Activated B cell treated with CpG ODN at 0.5 μM for 24 hours (primary cell): Measurements from ENCODE around the gene INTS1. TPM values are rescaled to one million over a fixed set of nuclear protein-coding genes. Genes with fewer than 3 reads are reported as not detected.

Source experiments
- ATAC-seq: fragments of 200-7000 bp; cut with Tn5 transposase; one replicate; pipeline ENCODE4 v1.10.0; 2021; ENCODE audit warnings: low read depth, mild to moderate bottlenecking, moderate library complexity
- CTCF ChIA-PET: fragments of 350-600 bp; sonication (Branson Sonifier 250); formaldehyde crosslinking; loops from one replicate; lab custom pipeline; 2021; ENCODE audit warnings: antibody characterized with exemption; lab: Charles Lee
- POLR2A ChIA-PET: fragments of 350-600 bp; sonication (Branson Sonifier 250); formaldehyde crosslinking; loops from one replicate; lab custom pipeline; 2021; ENCODE audit warnings: antibody characterized with exemption; lab: Charles Lee
- DNase-seq: peaks from one replicate; pipeline ENCODE4 v3.0.0; 2022
- H3K27ac Mint-ChIP-seq: one replicate; pipeline ENCODE4 v1.8.0; 2020; ENCODE audit warnings: mixed read lengths
- H3K27me3 Mint-ChIP-seq: one replicate; pipeline ENCODE4 v1.8.0; 2021; ENCODE audit warnings: mixed read lengths
- H3K36me3 Mint-ChIP-seq: one replicate; pipeline ENCODE4 v1.8.0; 2021; ENCODE audit warnings: low read depth, mixed read lengths
- H3K4me1 Mint-ChIP-seq: one replicate; pipeline ENCODE4 v1.8.0; 2021; ENCODE audit warnings: mixed read lengths
- H3K4me3 Mint-ChIP-seq: one replicate; pipeline ENCODE4 v1.8.0; 2020; ENCODE audit warnings: mild to moderate bottlenecking, mixed read lengths
- H3K9me3 Mint-ChIP-seq: one replicate; pipeline ENCODE4 v1.8.0; 2020; ENCODE audit warnings: mixed read lengths
- intact Hi-C: fragments of 100-400 bp; cut with micrococcal nuclease; formaldehyde crosslinking; loops from one replicate; pipeline ENCODE4 v1.15.1; 2024
- total RNA-seq: library from RNA; stranded (reverse); gene quantifications from 2 replicates; pipeline ENCODE4 v1.2.3, GENCODE V29; 2022
- TF ChIP-seq, protein P1 (sequence below): fragments of 200-600 bp; IDR thresholded peaks from one replicate; pipeline ENCODE4 v1.8.0; 2022; ENCODE audit warnings: antibody characterized with exemption, mild to moderate bottlenecking

Gene INTS1
- total RNA-seq, 1 donor from 2014 or later = 110 TPM

DNA sequence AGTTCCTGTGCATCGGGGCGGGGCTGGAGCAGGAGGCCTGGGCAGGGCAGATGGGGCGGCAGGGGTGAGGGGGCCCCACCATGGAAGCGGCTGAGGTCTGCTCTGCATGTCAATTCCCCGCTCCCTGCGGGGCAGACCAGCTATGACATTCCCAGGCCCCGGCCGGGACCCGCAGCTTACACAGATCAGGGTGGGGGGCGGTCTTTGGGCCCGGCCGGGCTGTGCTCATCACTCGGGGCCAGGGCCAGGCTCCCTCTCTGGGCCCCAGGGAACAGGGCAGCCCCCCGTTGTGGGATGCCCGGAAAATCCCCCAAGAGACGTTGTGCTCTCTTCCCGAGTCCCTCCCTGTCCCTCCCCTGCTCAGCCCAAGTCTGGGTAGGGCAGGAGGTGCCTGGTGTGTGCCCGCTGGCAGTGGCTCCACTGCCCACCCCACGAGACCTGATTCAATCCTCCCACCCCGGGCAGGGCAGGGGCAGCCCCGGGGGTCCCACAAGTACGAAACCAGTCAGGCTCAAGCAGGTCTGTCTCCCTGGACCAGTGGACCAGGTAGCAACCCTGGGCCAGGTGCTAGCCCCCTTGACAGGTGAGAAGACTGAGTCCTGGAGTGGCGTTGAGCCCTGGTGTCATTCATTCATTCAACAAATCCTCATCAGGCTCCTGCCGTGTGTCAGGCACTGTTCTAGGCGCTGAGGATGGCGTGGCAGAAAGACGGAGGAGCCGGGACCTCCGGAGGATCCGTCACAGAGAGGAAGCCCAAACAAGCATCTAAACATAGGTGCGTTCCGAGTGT, 73.9 kb downstream of the INTS1 start:
- peaks cover 3% of the 10 kb centered on the region for H3K4me1 Mint-ChIP-seq
- CTCF ChIA-PET = no interaction called here

DNA sequence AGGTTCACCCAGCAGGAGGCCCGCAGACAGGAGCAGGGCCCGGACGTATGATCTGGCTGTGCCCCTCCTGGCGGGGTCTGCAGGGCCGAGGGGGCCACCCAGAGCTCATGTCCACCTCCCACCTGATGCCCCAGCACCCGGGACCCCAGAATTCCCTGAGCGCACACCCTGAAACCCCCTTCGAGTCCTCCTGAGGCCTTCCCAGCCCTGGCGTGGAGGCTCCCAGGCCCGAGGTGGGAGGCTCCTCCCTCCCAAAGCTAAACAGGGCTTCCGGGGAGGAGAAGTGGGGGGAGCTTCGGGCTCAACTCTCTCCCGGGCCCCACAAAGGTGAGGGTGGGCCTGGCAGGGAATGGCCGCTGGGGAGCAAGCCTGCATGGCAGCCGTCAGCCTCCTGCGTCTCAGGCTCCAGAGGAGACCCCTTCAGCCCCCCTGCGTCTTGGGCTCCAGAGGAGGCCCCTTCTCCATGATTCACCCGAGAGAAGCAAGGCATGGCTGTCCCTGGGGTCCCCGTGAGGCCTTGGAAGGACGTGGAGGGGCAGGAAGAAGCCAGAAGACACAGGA, 75.2 kb downstream of the INTS1 start:
- H3K9me3 Mint-ChIP-seq = peaks cover 2% of the 10 kb centered on the region
- H3K4me1 Mint-ChIP-seq = peaks cover 3% of the 10 kb centered on the region
- ChIA-PET POLR2A (no interaction called here), CTCF (no interaction called here)
- peaks cover 6% of the 10 kb centered on the region for H3K27me3 Mint-ChIP-seq
- H3K4me3 Mint-ChIP-seq = no peak overlapping the region
- ATAC-seq = no peak
- intact Hi-C loops = no loop called here
- no peak for DNase-seq
- H3K36me3 Mint-ChIP-seq = no peaks in the 10 kb centered on the region
- TF ChIP-seq, protein P1, sequence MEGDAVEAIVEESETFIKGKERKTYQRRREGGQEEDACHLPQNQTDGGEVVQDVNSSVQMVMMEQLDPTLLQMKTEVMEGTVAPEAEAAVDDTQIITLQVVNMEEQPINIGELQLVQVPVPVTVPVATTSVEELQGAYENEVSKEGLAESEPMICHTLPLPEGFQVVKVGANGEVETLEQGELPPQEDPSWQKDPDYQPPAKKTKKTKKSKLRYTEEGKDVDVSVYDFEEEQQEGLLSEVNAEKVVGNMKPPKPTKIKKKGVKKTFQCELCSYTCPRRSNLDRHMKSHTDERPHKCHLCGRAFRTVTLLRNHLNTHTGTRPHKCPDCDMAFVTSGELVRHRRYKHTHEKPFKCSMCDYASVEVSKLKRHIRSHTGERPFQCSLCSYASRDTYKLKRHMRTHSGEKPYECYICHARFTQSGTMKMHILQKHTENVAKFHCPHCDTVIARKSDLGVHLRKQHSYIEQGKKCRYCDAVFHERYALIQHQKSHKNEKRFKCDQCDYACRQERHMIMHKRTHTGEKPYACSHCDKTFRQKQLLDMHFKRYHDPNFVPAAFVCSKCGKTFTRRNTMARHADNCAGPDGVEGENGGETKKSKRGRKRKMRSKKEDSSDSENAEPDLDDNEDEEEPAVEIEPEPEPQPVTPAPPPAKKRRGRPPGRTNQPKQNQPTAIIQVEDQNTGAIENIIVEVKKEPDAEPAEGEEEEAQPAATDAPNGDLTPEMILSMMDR = no peak
- no peak overlapping the region for H3K27ac Mint-ChIP-seq

More for the DNA sequence above, 73.9 kb downstream of the INTS1 start:
- intact Hi-C loops = no loop called here
- no peaks in the 10 kb centered on the region for H3K36me3 Mint-ChIP-seq
- no peak for ATAC-seq
- DNase-seq = no peak
- H3K27ac Mint-ChIP-seq = no peak overlapping the region
- H3K4me3 Mint-ChIP-seq = no peak overlapping the region
- TF ChIP-seq, protein P1 = no peak
- POLR2A ChIA-PET = no interaction called here
- peaks cover 6% of the 10 kb centered on the region for H3K27me3 Mint-ChIP-seq
- H3K9me3 Mint-ChIP-seq = peaks cover 2% of the 10 kb centered on the region

DNA sequence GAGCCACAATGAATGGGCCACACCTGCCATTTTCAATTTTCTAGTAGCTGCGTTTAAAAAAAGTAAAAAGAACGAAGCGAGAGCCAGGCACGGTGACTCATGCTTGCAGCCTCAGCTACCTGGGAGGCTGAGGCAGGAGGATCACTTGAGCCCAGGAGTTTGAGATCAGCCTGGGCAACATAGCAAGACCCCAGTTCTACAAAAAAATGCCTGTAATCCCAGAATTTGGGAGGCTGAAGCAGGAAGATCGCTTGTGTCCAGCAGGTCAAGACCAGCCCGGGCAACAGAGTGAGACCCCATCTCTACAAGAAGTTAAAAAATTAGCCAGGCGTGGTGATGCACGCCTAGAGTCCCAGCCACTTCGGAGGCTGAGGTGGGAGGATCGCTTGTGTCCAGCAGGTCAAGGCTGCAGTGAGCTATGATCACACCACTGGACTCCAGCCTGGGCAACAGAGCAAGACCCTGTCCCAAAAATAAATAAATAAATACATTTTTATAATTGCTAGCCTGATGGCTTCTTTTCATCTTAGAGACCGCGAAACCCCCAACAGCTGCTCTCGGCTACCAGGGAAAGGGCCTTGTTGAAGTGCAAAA, 77.0 kb downstream of the INTS1 start:
- Mint-ChIP-seq H3K36me3 (no peaks in the 10 kb centered on the region), H3K4me1 (no peaks in the 10 kb centered on the region), H3K4me3 (no peak overlapping the region), H3K27ac (no peak overlapping the region), H3K27me3 (peaks cover 10% of the 10 kb centered on the region), H3K9me3 (peaks cover 2% of the 10 kb centered on the region)
- TF ChIP-seq, protein P1 = no peak
- POLR2A ChIA-PET = no interaction called here
- CTCF ChIA-PET = no interaction called here
- ATAC-seq = no peak
- intact Hi-C loops = no loop called here
- DNase-seq = no peak

DNA sequence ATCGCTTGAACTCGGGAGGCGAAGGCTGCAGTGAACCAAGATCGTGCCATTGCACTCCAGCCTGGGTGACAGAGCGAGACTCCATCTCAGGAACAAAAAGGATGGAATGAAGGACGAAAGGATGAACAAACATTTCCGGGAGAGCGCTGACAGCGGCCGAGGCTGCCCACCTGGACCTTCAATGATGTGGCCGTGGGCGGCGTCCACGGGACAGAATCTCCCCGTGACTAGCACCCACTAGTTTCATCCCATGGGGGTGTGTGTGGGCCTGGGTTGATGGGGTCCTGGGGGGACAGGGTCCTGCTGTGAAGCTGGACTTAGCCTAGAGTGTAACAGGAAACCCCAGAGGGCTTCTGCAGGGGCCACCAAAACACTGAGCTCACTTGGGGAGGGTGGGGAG, 77.7 kb downstream of the INTS1 start:
- no peak for DNase-seq
- H3K27ac Mint-ChIP-seq = no peak overlapping the region
- ChIA-PET CTCF (no interaction called here), POLR2A (no interaction called here)
- H3K4me1 Mint-ChIP-seq = no peaks in the 10 kb centered on the region
- intact Hi-C loops = no loop called here
- H3K9me3 Mint-ChIP-seq = peaks cover 2% of the 10 kb centered on the region
- peaks cover 10% of the 10 kb centered on the region for H3K27me3 Mint-ChIP-seq
- TF ChIP-seq, protein P1 = no peak
- no peaks in the 10 kb centered on the region for H3K36me3 Mint-ChIP-seq
- H3K4me3 Mint-ChIP-seq = no peak overlapping the region
- ATAC-seq = no peak
